Keratinocyte (primary cell): Measurements from ENCODE around the gene ITGA11.

Experiments
- CTCF ChIP-seq, 3 experiments: IDR thresholded peaks in 1 of 3; conservative IDR thresholded peaks in 1 of 3; optimal IDR thresholded peaks in 1 of 3; 2 replicates in 2 of 3; 3 replicates in 1 of 3; pipeline versions ENCODE3 to v1.5.1; 2011; ENCODE audit warnings: low read length in 3 of 3, mild to moderate bottlenecking in 3 of 3, moderate library complexity in 2 of 3, control low read depth in 1 of 3, inconsistent platforms in 1 of 3; ENCODE audit not compliant: insufficient read depth in 2 of 3; ENCODE audit errors: extremely low read depth in 1 of 3
- EZH2 ChIP-seq: IDR thresholded peaks from one replicate; pipeline ENCODE4 v1.6.1; 2012; ENCODE audit warnings: inconsistent platforms, mild to moderate bottlenecking, low read length, moderate library complexity

- TF ChIP-seq CTCF (optimal IDR thresholded peaks at IDR 0.05 in 1 of 3, IDR thresholded peaks at IDR 0.05 in 1 of 3, conservative IDR thresholded peaks at IDR 0.05 in 1 of 3; ENCODE audit: extremely low read depth in 1 of 3, insufficient read depth in 2 of 3, low read length in 3 of 3) (no peak), EZH2 (no peak)
These were observed 17.4 kb downstream of the ITGA11 start for GRCh38 chr15:68414591-68414990.
